Nephron progenitor cell (in vitro differentiated cells): Measurements from ENCODE around the gene LAMA1.

ENCODE experiments used
- DNase-seq: peaks from one replicate; pipeline ENCODE4 v3.0.0; 2021
- H3K27ac Mint-ChIP-seq: 2 replicates; pipeline ENCODE4 v1.8.0; 2021; ENCODE audit warnings: mild to moderate bottlenecking, moderate library complexity, mixed read lengths
- H3K27me3 Mint-ChIP-seq: 2 replicates; pipeline ENCODE4 v1.8.0; 2021; ENCODE audit warnings: mild to moderate bottlenecking, low read depth, mixed read lengths; ENCODE audit not compliant: poor library complexity
- H3K36me3 Mint-ChIP-seq: 2 replicates; pipeline ENCODE4 v1.8.0; 2021; ENCODE audit warnings: low read depth, mixed read lengths
- H3K4me1 Mint-ChIP-seq: 2 replicates; pipeline ENCODE4 v1.8.0; 2021; ENCODE audit warnings: mixed read lengths
- H3K4me3 Mint-ChIP-seq: 2 replicates; pipeline ENCODE4 v1.8.0; 2021; ENCODE audit warnings: mild to moderate bottlenecking, moderate library complexity, mixed read lengths
- H3K9me3 Mint-ChIP-seq: 2 replicates; pipeline ENCODE4 v1.8.0; 2021; ENCODE audit warnings: mild to moderate bottlenecking, moderate library complexity, mixed read lengths
- CTCF ChIP-seq: fragments of 200-600 bp; sonication (generic); IDR thresholded peaks from 2 replicates; pipeline ENCODE4 v1.5.0; 2021; ENCODE audit warnings: antibody characterized with exemption

Gene LAMA1

GRCh38 chr18:6983366-6983765 is 134.2 kb downstream of the LAMA1 start:
- no peak for TF ChIP-seq CTCF
- H3K36me3 Mint-ChIP-seq: peaks cover 67% of the 10 kb centered on the region
- no peak overlapping the region for H3K27ac Mint-ChIP-seq

GRCh38 chr18:6982398-6982797 is 135.2 kb downstream of the LAMA1 start:
- H3K36me3 Mint-ChIP-seq: peaks cover 72% of the 10 kb centered on the region
- DNase-seq: no peak
- no peaks in the 10 kb centered on the region for H3K4me1 Mint-ChIP-seq

More at GRCh38 chr18:6983366-6983765, 134.2 kb downstream of the LAMA1 start:
- no peaks in the 10 kb centered on the region for H3K27me3 Mint-ChIP-seq
- H3K4me1 Mint-ChIP-seq: no peaks in the 10 kb centered on the region
- H3K4me3 Mint-ChIP-seq: no peak overlapping the region
- DNase-seq: no peak
- H3K9me3 Mint-ChIP-seq: no peaks in the 10 kb centered on the region

GRCh38 chr18:6980363-6980762 is 137.2 kb downstream of the LAMA1 start:
- no peak overlapping the region for H3K4me3 Mint-ChIP-seq
- H3K4me1 Mint-ChIP-seq: no peaks in the 10 kb centered on the region
- peaks cover 73% of the 10 kb centered on the region for H3K36me3 Mint-ChIP-seq
- no peak overlapping the region for H3K27ac Mint-ChIP-seq
- H3K27me3 Mint-ChIP-seq: no peaks in the 10 kb centered on the region
- TF ChIP-seq CTCF: no peak
- H3K9me3 Mint-ChIP-seq: no peaks in the 10 kb centered on the region
- no peak for DNase-seq

More at GRCh38 chr18:6982398-6982797, 135.2 kb downstream of the LAMA1 start:
- Mint-ChIP-seq H3K27me3 (no peaks in the 10 kb centered on the region), H3K27ac (no peak overlapping the region), H3K4me3 (no peak overlapping the region), H3K9me3 (no peaks in the 10 kb centered on the region)
- no peak for TF ChIP-seq CTCF

- Mint-ChIP-seq H3K36me3 (peaks cover 73% of the 10 kb centered on the region), H3K9me3 (no peaks in the 10 kb centered on the region), H3K4me3 (no peak overlapping the region), H3K27ac (no peak overlapping the region), H3K27me3 (no peaks in the 10 kb centered on the region), H3K4me1 (no peaks in the 10 kb centered on the region)
- no peak for TF ChIP-seq CTCF
- no peak for DNase-seq
Measured at GRCh38 chr18:6979954-6980353, 137.6 kb downstream of the LAMA1 start.

- no peaks in the 10 kb centered on the region for H3K27me3 Mint-ChIP-seq
- H3K4me1 Mint-ChIP-seq: no peaks in the 10 kb centered on the region
- H3K9me3 Mint-ChIP-seq: no peaks in the 10 kb centered on the region
- no peak overlapping the region for H3K4me3 Mint-ChIP-seq
- H3K27ac Mint-ChIP-seq: no peak overlapping the region
- H3K36me3 Mint-ChIP-seq: peaks cover 77% of the 10 kb centered on the region
- no peak for DNase-seq
- TF ChIP-seq CTCF: no peak
Measured at GRCh38 chr18:6976935-6977334, 140.7 kb downstream of the LAMA1 start.

- no peaks in the 10 kb centered on the region for H3K9me3 Mint-ChIP-seq
- peaks cover 76% of the 10 kb centered on the region for H3K36me3 Mint-ChIP-seq
- TF ChIP-seq CTCF: no peak
- H3K4me3 Mint-ChIP-seq: no peak overlapping the region
- H3K27ac Mint-ChIP-seq: no peak overlapping the region
- DNase-seq: no peak
- no peaks in the 10 kb centered on the region for H3K4me1 Mint-ChIP-seq
- no peaks in the 10 kb centered on the region for H3K27me3 Mint-ChIP-seq
Measured at GRCh38 chr18:6975084-6975483, 142.5 kb downstream of the LAMA1 start.
